Astrocyte (in vitro differentiated cells and primary cell): ENCODE data around the gene ZFYVE21. TPM values are rescaled to one million over a fixed set of nuclear protein-coding genes. Genes with fewer than 3 reads are reported as not detected.

ENCODE experiments used
- DNase-seq: peaks from one replicate; pipeline ENCODE4 v3.0.0-alpha.2; 2010; ENCODE audit warnings: low read depth
- FAIRE-seq: peaks from 2 replicates; lab custom pipeline; 2011; peaks lifted over from hg19 to GRCh38; lab: Jason Lieb, UNC
- H2AFZ ChIP-seq: 2 replicates; pipeline ENCODE4 v1.6.0; 2012; ENCODE audit warnings: low read depth, low read length, inconsistent platforms
- H3K27ac ChIP-seq: 2 replicates; pipeline ENCODE4 v1.5.1; 2011; ENCODE audit warnings: low read depth, low read length, inconsistent platforms
- H3K27me3 ChIP-seq: 2 replicates; pipeline ENCODE4 v1.6.0; 2011; ENCODE audit warnings: low read length, inconsistent platforms; ENCODE audit not compliant: insufficient read depth
- H3K36me3 ChIP-seq: 2 replicates; pipeline ENCODE4 v1.5.1; 2011; ENCODE audit warnings: low read length, inconsistent platforms; ENCODE audit not compliant: insufficient read depth
- H3K4me1 ChIP-seq: 2 replicates; pipeline ENCODE4 v1.5.1; 2011; ENCODE audit warnings: low read length, inconsistent platforms; ENCODE audit not compliant: insufficient read depth
- H3K4me2 ChIP-seq: 2 replicates; pipeline ENCODE4 v1.6.0; 2012; ENCODE audit warnings: low read length, inconsistent platforms
- H3K4me3 ChIP-seq: 2 replicates; pipeline ENCODE4 v1.5.1; 2011; ENCODE audit warnings: low read depth, mild to moderate bottlenecking, low read length, inconsistent platforms; ENCODE audit not compliant: insufficient read depth
- H3K79me2 ChIP-seq: 2 replicates; pipeline ENCODE4 v1.6.0; 2012; ENCODE audit warnings: mild to moderate bottlenecking, low read length, inconsistent platforms; ENCODE audit not compliant: insufficient read depth
- H3K9ac ChIP-seq: 2 replicates; pipeline ENCODE4 v1.6.0; 2012; ENCODE audit warnings: mild to moderate bottlenecking, low read length, inconsistent platforms
- H3K9me3 ChIP-seq: 2 replicates; pipeline ENCODE4 v1.5.1; 2012; ENCODE audit warnings: low read depth, mild to moderate bottlenecking, low read length, inconsistent platforms; ENCODE audit not compliant: insufficient read depth
- H4K20me1 ChIP-seq: 2 replicates; pipeline ENCODE4 v1.6.0; 2012; ENCODE audit warnings: low read length, inconsistent platforms; ENCODE audit not compliant: insufficient read depth
- H3K27ac Mint-ChIP-seq: one replicate; pipeline ENCODE4 v1.8.0; 2021; ENCODE audit warnings: mild to moderate bottlenecking, mixed read lengths; ENCODE audit not compliant: unreplicated experiment
- H3K27me3 Mint-ChIP-seq: one replicate; pipeline ENCODE4 v1.8.0; 2021; ENCODE audit warnings: low read depth, mixed read lengths; ENCODE audit not compliant: unreplicated experiment
- H3K36me3 Mint-ChIP-seq: one replicate; pipeline ENCODE4 v1.8.0; 2021; ENCODE audit warnings: low read depth, mixed read lengths; ENCODE audit not compliant: unreplicated experiment
- H3K4me1 Mint-ChIP-seq: one replicate; pipeline ENCODE4 v1.8.0; 2021; ENCODE audit warnings: low read depth, mixed read lengths; ENCODE audit not compliant: unreplicated experiment
- H3K4me3 Mint-ChIP-seq: one replicate; pipeline ENCODE4 v1.8.0; 2021; ENCODE audit warnings: mild to moderate bottlenecking, moderate library complexity, mixed read lengths; ENCODE audit not compliant: unreplicated experiment
- H3K9me3 Mint-ChIP-seq: one replicate; pipeline ENCODE4 v1.8.0; 2021; ENCODE audit warnings: mild to moderate bottlenecking, mixed read lengths; ENCODE audit not compliant: unreplicated experiment
- EZH2 ChIP-seq: IDR thresholded peaks from 2 replicates; pipeline ENCODE4 v1.6.1; 2012; ENCODE audit warnings: mild to moderate bottlenecking, low read length, inconsistent platforms; ENCODE audit not compliant: insufficient read depth
- total RNA-seq: library from RNA; stranded (reverse); gene quantifications from 2 replicates; pipeline ENCODE4 v1.2.1, GENCODE V29; 2021
- TF ChIP-seq, protein P1 (sequence below): IDR thresholded peaks from 2 replicates; pipeline ENCODE4 v1.5.1; 2011; ENCODE audit warnings: low read depth, mild to moderate bottlenecking, inconsistent platforms, low read length, moderate library complexity; ENCODE audit not compliant: insufficient read depth

Gene ZFYVE21
- total RNA-seq, 1 donor from 2014 or later: 41.7 TPM

- Mint-ChIP-seq H3K9me3 (no peaks in the 10 kb centered on the region), H3K4me3 (no peak overlapping the region), H3K27ac (no peak overlapping the region), H3K4me1 (peaks cover 22% of the 10 kb centered on the region), H3K36me3 (peaks cover 12% of the 10 kb centered on the region), H3K27me3 (no peaks in the 10 kb centered on the region)
- Histone ChIP-seq H4K20me1 (no peaks in the 10 kb centered on the region), H3K9ac (no peak overlapping the region), H3K27ac (no peak overlapping the region), H3K4me3 (no peak overlapping the region), H3K36me3 (no peaks in the 10 kb centered on the region), H2AFZ (no peak overlapping the region), H3K4me2 (no peak overlapping the region), H3K9me3 (no peaks in the 10 kb centered on the region), H3K27me3 (no peaks in the 10 kb centered on the region), H3K79me2 (no peaks in the 10 kb centered on the region), H3K4me1 (peaks cover 17% of the 10 kb centered on the region)
- TF ChIP-seq, protein P1, sequence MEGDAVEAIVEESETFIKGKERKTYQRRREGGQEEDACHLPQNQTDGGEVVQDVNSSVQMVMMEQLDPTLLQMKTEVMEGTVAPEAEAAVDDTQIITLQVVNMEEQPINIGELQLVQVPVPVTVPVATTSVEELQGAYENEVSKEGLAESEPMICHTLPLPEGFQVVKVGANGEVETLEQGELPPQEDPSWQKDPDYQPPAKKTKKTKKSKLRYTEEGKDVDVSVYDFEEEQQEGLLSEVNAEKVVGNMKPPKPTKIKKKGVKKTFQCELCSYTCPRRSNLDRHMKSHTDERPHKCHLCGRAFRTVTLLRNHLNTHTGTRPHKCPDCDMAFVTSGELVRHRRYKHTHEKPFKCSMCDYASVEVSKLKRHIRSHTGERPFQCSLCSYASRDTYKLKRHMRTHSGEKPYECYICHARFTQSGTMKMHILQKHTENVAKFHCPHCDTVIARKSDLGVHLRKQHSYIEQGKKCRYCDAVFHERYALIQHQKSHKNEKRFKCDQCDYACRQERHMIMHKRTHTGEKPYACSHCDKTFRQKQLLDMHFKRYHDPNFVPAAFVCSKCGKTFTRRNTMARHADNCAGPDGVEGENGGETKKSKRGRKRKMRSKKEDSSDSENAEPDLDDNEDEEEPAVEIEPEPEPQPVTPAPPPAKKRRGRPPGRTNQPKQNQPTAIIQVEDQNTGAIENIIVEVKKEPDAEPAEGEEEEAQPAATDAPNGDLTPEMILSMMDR: no peak
- TF ChIP-seq EZH2: no peak
- DNase-seq (no peak), FAIRE-seq (no peak)
Measured at GRCh38 chr14:103744621-103745395, 29.2 kb downstream of the ZFYVE21 start.

- H3K27me3 ChIP-seq: no peaks in the 10 kb centered on the region
- no peaks in the 10 kb centered on the region for H3K79me2 ChIP-seq
- no peak overlapping the region for H2AFZ ChIP-seq
- Mint-ChIP-seq H3K4me1 (peaks cover 22% of the 10 kb centered on the region), H3K27me3 (no peaks in the 10 kb centered on the region), H3K27ac (no peak overlapping the region), H3K9me3 (no peaks in the 10 kb centered on the region), H3K4me3 (no peak overlapping the region), H3K36me3 (peaks cover 10% of the 10 kb centered on the region)
- H4K20me1 ChIP-seq: no peaks in the 10 kb centered on the region
- TF ChIP-seq EZH2: no peak
- TF ChIP-seq, protein P1: no peak
- H3K27ac ChIP-seq: no peak overlapping the region
- no peaks in the 10 kb centered on the region for H3K36me3 ChIP-seq
- no peak overlapping the region for H3K4me3 ChIP-seq
- H3K4me1 ChIP-seq: peaks cover 17% of the 10 kb centered on the region
- no peak overlapping the region for H3K9ac ChIP-seq
- H3K9me3 ChIP-seq: no peaks in the 10 kb centered on the region
- no peak for FAIRE-seq
- H3K4me2 ChIP-seq: no peak overlapping the region
- DNase-seq: no peak
Measured at GRCh38 chr14:103745424-103745823, 29.8 kb downstream of the ZFYVE21 start.

GRCh38 chr14:103746701-103747100 is 31.1 kb downstream of the ZFYVE21 start:
- Histone ChIP-seq H3K4me2 (no peak overlapping the region), H3K36me3 (no peaks in the 10 kb centered on the region), H3K4me3 (no peak overlapping the region), H3K27ac (no peak overlapping the region), H2AFZ (no peak overlapping the region), H3K9me3 (no peaks in the 10 kb centered on the region), H4K20me1 (no peaks in the 10 kb centered on the region), H3K9ac (no peak overlapping the region), H3K79me2 (no peaks in the 10 kb centered on the region), H3K27me3 (no peaks in the 10 kb centered on the region), H3K4me1 (peaks cover 9% of the 10 kb centered on the region)
- FAIRE-seq (no peak), DNase-seq (peak; percentile 71)
- Mint-ChIP-seq H3K27ac (no peak overlapping the region), H3K27me3 (no peaks in the 10 kb centered on the region), H3K4me1 (peaks cover 12% of the 10 kb centered on the region), H3K36me3 (peaks cover 6% of the 10 kb centered on the region), H3K4me3 (no peak overlapping the region), H3K9me3 (no peaks in the 10 kb centered on the region)
- TF ChIP-seq, protein P1: no peak
- no peak for TF ChIP-seq EZH2
